NCI-H2107 (cell line): Measurements from ENCODE around the gene IQSEC3.

Experiments
- DNase-seq: peaks from one replicate; lab custom pipeline; 2025; lab: John Stamatoyannopoulos, UW

Gene IQSEC3

GRCh38 chr12:138898-139534, 72.4 kb downstream of the IQSEC3 start:
- DNase-seq: no peak

- DNase-seq: peak; percentile 66
Measured at GRCh38 chr12:139585-139984, 73.0 kb downstream of the IQSEC3 start.

- DNase-seq: no peak
Measured at GRCh38 chr12:140162-140561, 73.6 kb downstream of the IQSEC3 start.

DNA sequence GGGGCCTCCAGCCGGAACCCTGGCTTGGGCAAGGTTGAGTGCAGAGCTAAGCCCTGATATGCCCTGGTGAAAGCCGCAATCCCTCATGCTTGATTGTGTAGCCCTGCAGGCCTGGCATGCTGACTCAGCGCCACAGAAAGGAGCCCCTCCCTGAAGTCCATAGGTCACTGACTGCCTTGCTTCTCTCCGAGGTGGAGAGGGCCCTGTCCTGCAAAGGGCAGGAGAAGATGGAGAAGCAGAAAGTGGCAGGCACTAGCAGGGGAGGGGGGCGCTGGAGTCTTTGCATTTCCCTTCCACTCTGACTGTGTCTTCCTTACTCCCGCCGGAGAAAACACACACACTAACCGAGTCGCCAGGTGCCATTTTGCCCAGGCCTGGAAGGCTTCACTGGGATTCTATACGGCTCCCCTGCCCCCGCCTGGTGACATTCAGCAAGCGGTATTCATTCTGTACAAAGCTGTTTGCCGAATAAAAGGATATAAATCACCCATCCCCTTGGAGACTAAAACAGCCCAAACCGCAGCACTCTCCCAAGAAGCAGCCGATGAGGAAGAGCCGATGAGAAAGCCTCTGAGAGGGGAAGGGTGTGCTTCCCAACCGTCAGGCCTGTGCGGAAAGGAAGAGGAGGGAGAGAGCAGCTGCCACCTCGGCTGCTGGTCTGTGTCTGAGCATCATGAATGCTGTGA, 77.5 kb downstream of the IQSEC3 start:
- peak; percentile 66 for DNase-seq

GRCh38 chr12:144650-145284, 78.2 kb downstream of the IQSEC3 start:
- no peak for DNase-seq

GRCh38 chr12:145369-145960, 78.9 kb downstream of the IQSEC3 start:
- no peak for DNase-seq

DNA sequence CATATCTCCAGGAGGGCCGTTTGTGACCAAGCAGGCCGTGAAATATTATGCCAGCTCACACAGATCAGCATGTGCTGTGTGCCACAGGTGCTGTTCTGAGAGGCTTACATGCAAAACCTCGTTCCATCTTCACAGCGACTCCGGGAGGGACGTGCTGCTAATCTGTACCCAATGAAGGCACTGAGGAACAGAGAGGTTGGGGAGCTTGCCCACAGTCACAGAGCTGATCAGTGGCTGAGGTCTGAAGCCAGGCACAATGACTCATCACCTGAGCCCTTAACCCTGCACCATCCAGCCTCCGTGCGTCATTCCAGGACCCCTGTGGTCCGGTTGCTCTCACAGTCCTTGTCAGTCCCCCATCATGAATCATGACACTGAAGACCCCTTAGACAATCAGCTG, 80.7 kb downstream of the IQSEC3 start:
- no peak for DNase-seq

DNA sequence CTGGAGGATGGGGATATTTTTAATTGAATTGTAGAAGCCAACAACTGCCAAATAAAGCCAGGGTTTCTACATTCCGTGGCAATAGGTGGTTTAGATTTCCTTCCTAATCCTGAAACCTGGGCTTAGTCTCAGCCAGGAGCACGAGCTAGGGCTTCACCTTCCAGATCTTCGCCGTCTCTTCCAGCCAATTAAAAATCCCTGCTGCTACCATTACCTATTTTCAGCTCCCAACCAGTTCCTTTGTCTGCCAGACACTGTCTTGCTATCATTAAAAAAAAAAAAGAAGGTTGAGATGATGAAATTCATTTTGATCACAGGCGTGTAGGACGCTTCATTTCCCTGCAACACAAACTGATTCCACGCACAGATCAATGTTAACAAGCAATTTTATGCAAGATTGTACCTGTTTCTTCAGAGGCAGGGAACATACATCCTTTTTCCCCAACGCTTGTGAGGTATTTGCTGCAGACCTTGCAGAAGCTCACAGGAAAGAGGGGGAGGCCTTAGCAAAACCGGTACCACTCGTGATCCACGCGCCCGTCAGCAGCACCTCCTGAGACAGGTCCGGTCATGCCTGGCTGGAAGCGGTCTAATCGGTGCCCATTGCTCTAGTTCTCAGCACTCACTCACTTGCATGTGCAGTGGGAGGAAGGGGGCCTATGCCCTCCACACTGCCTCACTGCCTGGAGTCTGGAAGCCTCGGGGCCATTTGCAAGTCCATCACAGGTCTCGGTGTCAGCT, 82.3 kb downstream of the IQSEC3 start:
- DNase-seq: no peak

GRCh38 chr12:151579-151978, 85.0 kb downstream of the IQSEC3 start:
- DNase-seq: no peak

DNA sequence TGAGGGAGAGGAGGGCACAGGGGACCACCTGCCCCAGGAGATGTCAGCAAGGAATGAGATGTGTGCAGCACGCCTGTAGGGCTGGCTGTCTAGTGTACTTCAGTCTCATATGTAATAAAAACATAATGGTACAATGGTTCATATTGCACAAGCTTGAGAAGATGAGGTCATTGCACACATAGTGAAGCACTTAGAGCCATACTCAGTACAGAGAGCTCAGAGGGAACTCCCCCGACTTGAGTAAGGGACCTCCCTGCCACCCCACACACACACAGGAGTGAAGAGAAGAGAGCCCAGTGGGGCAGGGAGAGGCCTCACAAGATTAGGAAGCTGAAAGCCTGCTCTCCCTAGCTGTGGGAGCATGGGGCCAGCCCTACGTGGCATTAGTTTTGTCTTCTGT, 85.9 kb downstream of the IQSEC3 start:
- no peak for DNase-seq

GRCh38 chr12:153080-153746, 86.6 kb downstream of the IQSEC3 start:
- DNase-seq: peak; percentile 54

DNA sequence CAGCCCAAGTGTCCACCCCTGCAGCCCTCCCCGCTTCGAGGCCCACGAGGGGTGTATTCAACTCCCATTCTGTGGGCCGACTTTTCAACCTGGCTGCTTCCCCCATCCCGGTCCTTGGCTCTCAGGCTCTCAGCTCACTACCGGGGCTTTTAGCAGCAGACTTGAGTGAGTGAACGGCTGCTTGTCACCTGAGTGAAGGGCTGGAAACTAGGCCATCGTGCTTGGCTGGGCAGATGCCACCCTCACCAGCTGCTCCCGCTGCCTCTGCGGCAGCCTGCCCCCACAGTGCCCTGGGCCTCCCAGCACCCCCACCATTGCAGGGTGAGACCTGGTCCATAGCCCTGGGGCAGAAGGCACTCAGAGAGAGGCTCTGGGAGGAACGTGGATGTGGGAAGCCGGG, 87.5 kb downstream of the IQSEC3 start:
- DNase-seq: peak; percentile 18

DNA sequence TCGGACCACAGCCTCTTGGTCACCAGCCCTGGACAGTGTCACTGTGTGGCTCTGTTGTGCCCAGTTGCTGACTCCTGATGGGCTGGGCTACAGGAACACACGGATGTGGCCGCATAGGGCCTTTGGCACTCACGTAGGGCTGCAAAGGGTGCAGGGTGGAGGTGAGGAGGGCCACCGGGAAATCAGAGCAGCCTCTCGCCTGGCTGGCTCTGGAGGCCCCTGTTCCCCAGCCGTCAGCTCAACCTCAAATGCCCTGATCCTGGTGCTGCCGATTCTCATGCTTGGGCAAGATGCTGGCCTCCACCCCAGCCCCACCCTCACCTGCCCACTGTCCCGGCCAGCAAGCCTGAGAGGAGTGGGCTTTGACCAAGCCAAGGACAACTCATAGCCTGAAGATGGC, 88.4 kb downstream of the IQSEC3 start:
- DNase-seq: no peak

GRCh38 chr12:155646-156045, 89.1 kb downstream of the IQSEC3 start:
- no peak for DNase-seq

DNA sequence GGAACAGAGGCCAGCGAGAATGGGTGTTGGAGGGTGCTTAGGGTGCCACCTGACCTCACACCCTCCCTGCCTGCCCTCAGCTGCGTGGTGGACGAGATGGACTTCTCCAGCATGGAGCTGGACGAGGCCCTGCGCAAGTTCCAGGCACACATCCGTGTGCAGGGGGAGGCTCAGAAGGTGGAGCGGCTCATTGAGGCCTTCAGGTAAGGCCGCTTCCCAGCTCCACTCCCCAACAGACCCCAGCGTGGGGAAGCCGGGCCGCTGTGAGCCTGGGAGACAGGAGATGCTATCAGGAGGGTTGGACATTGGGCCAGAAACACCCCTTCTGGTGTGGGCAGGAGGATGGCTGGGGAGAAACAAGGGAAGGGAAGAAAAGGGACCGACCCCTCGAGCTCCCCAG, 90.4 kb downstream of the IQSEC3 start:
- no peak for DNase-seq

DNA sequence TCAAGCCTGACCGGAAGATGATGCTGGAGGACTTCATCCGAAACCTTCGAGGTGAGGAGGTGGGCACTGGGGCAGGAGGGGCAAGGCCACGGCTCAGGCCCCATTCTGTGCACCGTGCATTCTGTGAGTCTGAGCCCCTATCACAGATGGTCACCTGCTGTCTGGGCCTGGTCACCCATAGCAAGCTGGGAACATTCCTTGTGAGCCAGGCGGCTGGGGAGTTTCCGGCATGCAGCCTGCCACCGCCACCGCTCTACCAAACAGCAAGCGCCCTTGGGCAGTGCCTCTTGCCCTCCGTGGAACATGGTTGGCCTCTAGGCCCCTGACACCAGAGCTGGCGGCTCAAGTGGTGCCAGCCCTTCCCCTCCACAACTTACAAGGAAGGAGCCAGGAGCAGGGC, 91.1 kb downstream of the IQSEC3 start:
- no peak for DNase-seq

DNA sequence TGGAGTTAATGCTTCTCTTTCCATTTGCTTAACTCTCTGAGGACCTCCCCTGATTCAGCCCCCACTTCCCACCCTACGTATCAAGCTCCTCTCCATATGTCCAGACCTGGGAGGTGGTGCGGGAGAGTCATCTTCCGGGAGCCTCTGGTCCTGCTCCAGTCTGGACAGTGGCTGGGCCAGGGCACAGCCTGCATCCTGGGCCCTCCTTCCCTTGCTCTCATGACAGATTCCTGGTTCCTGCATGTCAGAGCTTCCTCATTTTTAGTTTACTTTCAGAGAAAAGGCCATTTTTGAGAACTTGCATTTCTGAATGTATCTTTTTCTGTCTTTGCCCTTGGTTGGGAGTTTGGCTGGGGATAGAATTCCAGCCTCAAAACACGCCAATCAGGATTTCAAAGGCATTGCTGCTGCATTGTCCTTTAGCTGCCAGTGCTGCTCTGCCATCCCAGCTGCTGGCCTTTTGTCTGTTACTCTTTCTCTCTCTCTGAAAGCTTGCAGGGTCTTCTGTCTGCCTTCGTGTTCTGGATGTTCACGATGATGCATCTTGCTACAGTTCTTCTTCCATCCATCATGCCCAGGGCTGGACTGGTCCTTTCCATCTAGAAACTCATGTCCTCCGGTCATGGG, 92.7 kb downstream of the IQSEC3 start:
- no peak for DNase-seq

DNA sequence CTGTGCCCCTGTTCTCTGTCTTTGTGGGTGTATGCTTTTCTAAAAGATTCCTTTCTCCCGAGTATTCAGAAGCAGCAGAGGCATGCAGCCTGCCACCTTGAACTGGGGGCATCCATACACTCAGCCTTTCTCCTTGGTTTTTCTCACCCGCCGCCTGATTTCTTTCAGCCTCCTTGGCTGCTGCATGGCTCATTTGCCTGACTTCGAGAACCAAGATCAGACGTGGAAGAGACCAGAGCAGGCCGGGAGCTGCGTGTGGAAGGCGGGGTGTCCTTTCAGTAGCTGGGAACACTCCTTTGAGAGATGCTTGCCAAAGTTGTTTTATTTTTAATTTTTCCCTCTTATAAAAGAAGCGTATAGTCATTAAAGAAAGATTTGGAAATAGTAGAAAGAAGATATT, 94.3 kb downstream of the IQSEC3 start:
- no peak for DNase-seq

- no peak for DNase-seq
Measured at GRCh38 chr12:161823-162222, 95.3 kb downstream of the IQSEC3 start.

GRCh38 chr12:162467-163307, 96.1 kb downstream of the IQSEC3 start:
- DNase-seq: no peak
